GM21576 (cell line): ENCODE results near the gene CARD14.
"Not testable (repeated sequence)": the region's sequence is repeated elsewhere in the genome, so short reads cannot be mapped to it uniquely, and the experiment has no call there.

Source experiments
- ATAC-seq: cut with Tn5 transposase; IDR thresholded peaks from one replicate; pipeline ENCODE4 v1.9.1; 2021; ENCODE audit warnings: mild to moderate bottlenecking, moderate library complexity; ENCODE audit not compliant: unreplicated experiment

CARD14 gene

DNA sequence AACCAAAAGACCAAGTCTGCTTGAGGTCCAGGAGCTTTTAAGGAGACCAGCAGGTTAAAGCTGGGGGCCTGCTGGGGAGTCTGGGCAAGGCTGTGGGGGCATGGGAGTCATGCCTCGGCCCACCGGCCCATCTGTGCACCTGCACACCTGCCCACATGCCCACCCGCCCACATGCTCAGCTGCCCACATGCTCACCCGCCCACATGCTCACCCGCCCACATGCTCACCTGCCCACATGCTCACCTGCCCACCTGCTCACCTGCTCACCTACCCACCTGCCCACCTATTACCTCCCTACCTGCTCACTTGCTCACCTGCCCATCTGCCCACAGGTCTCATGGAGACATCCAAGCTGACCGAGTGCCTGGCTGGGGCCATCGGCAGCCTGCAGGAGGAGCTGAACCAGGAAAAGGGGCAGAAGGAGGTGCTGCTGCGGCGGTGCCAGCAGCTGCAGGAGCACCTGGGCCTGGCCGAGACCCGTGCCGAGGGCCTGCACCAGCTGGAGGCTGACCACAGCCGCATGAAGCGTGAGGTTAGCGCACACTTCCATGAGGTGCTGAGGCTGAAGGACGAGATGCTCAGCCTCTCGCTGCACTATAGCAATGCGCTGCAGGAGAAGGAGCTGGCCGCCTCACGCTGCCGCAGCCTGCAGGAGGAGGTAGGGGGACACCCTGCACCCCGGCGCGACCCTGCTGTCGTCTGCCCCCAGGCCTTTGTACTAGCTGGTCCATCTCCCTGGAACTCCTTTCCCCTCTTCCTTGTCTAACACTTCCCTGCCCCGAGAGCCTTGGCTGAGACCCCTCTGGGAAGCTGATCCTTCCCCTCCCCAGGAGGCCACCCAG, 14.0 kb downstream of the CARD14 start:
- ATAC-seq, result no peak

DNA sequence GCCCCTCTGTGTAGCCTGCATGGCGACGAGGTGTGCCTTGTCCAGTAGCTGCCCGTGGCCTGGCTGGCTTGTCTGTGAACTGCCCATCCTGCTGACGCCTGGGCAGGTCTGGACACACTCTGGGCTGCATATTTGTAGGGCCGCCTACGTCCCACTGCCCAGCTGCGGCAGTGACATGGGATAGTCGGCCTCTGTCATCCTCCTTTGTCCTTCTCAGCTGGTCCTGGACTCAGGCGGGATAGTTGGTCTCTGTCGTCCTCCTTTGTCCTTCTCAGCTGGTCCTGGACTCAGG, 14.5 kb downstream of the CARD14 start:
- ATAC-seq, result no peak

DNA sequence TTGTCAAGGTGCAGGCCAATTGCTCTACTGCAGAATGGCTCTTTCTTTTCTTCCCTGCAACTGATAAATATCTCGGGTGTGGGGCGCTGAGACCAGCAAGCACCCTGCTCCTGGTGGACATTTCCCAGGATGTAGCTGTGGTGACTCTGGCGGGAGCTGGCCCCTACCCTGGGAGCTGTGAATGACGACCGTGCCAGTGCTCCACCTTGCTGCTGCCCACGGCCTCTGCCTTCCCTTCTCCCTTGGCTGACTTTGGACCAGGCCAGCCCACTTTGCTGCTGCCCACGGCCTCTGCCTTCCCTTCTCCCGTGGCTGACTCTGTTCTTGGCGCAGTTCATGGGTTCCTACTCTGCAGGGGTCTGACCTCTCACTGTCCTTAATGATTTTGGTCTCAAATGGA, 16.1 kb downstream of the CARD14 start:
- no peak for ATAC-seq

DNA sequence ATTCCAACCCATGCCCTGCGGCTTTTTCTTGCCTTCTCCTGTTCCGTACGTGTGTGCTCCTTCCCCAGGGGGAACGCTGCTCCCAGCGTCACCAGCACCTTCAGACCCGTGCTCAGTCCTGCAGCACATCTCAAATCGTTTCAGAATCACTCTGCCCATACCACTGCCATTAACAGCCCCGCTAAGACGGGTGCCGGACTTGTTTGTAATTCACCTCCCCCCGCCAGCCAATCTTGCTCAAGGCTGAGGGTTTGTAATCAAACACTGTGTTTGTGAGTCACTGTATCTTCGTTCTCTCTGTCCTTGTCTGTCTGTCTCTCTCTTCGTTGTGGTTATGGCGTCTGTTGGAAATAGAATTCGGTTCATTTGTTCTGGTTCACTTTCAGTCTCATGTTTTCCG, 17.3 kb downstream of the CARD14 start:
- no peak for ATAC-seq

DNA sequence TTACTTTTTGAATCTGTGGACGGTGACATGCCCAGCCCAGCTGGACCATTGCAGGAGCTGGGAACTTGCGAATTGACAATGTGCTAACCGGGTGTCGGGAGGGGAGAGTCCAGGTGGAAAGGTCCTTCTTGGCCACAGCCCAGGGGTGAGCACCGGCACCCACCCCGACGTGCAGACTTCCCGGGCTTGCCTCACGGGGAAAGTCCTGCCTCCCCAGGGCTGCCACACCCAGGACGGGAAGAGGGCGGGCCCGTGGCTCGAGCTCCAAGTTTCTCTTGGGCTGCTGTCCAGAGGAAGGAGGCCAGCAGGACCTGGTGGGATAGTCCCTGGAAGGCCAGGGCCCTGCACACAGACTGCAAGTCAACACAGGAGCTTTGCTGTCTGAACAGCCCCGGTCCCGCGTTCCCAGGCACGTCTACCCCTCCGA, 17.7 kb downstream of the CARD14 start:
- ATAC-seq, result no peak

DNA sequence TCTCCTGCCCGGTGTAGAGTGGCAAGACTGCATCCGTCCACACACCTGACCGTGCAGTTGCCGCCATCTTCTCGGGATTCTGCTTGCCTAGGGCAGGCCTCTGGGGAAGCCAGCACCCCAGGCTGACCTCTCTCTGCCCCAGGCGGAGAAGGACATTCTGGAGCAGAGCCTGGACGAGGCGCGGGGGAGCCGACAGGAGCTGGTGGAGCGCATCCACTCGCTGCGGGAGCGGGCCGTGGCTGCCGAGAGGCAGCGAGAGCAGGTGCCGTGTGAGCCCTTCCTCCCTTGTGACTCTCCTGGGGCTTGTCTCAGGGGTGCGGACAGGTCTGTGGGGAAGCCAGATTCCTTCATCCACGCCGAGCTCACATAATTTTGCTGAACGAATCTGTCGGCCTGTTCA, 19.8 kb downstream of the CARD14 start:
- ATAC-seq, result no peak

DNA sequence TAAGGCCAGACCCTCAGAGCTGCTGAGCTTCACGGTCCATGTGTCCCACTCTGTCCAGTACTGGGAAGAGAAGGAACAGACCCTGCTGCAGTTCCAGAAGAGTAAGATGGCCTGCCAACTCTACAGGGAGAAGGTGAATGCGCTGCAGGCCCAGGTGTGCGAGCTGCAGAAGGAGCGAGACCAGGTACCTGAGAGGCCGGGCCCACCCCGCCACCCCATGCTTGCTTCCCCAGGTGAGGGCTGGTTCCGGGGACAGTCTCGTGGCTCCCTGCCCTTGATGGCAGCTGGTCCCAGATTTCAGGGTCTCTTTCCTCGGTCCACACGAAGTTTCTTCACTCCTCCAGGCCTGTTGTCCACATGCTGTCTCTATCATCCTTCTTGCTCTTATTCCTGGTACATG, 20.9 kb downstream of the CARD14 start:
- no peak for ATAC-seq

DNA sequence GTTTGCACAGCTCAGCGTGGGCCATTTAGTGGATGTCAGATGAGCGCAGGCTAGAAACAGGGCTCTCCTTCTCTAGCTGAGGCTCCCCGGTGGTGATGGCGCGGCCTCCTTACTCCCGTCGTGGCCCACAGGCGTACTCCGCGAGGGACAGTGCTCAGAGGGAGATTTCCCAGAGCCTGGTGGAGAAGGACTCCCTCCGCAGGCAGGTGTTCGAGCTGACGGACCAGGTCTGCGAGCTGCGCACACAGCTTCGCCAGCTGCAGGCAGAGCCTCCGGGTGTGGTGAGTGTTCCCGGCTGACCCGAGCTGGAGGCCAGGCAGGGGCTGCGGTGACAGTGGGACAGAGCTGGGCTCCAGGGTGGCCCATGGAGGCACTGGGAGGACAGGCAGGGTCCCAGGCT, 21.4 kb downstream of the CARD14 start:
- ATAC-seq, result no peak

DNA sequence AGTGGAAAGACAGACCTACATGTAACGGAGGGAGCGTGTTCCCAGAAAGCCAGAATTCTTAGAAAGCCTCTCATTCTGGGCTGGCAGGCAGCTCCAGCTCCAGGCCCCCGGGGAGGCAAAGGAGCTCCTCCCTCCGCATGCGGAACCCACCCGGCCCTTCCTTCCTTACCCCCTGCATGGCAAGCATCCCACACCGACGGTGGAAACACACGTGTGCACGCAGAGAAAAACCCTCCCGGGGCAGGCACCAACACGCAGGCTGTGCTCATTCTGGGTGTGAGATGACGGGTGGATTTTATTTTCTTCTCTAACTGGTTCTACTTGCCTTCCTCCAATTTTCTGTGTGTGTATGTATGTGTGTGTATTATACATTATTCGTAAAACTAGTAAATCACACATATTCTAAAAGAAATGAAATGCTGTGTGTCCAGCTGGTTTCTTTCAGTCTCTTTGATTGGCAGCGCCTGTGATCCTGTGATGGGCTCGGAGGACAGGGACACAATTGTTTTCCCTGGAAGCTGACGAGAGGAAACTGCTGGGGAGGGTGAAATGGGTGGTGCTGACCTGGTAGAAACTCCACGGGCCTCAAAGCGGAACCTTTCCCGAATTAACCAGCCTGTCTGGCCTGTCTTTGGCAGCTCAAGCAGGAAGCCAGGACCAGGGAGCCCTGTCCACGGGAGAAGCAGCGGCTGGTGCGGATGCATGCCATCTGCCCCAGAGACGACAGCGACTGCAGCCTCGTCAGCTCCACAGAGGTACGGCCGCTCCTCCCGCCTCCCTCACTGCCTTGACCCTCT, 22.2 kb downstream of the CARD14 start:
- no peak for ATAC-seq

DNA sequence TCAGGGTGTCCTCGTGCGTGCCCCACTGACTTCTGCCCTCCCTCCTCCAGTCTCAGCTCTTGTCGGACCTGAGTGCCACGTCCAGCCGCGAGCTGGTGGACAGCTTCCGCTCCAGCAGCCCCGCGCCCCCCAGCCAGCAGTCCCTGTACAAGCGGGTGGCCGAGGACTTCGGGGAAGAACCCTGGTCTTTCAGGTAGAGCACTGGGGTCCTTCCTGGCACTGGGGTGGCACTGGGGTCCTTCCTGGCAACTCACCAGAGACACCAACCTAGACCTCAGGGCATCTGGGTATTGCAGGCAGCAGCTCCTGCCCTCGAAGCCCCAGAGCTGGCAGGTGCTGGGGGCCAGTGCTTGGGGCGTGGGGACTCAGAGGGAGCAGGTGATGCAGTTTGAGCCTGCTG, 25.3 kb downstream of the CARD14 start:
- ATAC-seq, result no peak

DNA sequence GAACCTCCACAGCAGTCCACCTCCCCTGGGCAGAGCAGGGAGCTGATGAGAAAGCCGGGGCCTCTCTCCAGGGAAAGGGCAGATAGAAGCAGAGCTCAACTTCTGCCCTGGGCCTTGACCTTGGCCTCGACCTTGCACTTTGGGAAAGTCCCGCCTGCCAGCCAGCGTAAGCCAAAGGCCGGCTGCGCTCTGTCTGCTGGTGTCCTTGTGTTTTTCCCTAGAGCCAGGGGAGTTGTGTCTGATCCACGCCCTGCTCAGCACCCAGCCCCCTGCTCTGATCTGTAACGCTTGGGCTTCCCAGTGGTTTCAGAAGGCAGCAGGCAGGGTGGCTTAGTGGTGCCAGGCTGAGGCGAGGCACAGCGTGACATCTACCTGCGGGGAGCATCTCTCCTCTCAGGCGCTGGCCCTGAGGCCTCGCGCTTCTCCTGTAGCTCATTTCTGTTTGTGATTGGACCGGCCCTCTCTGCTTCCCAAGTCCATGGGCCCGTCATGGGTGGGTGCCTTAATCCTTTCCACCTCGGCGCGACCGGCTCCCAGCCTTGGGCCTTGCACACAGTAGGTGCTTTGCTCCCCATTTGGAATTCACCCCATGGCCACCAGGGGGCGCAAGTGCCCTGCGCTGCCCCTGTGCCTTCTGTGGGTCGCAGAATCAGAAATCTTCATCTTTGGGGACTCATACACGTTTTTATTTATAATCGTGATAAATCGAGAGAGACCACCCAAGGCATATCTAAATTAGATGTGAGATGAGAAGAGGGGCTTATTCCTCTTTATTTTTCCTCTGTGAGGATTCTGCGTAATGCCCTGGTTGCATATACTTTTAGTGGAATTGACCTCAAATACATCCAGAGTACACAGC, 26.1 kb downstream of the CARD14 start:
- no peak for ATAC-seq

DNA sequence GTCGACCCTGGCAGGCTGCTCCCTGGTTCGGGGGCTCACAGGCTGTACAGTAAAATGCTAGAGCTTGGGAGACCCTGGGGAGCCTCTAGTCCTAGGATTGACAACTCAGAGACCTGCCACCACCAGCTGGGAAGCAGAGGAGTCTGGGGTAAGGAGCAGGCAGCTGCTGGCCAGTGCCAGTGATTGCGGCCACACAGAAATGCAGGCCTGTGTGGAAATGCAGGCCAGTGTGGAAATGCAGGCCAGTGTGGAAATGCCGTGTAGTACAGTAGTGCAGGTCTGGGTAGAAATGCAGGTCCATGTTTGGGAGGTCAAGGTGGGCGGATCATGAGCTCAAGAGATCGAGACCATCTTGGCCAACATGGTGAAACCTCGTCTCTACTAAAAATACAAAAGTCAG, 26.8 kb downstream of the CARD14 start:
- ATAC-seq, result no peak

DNA sequence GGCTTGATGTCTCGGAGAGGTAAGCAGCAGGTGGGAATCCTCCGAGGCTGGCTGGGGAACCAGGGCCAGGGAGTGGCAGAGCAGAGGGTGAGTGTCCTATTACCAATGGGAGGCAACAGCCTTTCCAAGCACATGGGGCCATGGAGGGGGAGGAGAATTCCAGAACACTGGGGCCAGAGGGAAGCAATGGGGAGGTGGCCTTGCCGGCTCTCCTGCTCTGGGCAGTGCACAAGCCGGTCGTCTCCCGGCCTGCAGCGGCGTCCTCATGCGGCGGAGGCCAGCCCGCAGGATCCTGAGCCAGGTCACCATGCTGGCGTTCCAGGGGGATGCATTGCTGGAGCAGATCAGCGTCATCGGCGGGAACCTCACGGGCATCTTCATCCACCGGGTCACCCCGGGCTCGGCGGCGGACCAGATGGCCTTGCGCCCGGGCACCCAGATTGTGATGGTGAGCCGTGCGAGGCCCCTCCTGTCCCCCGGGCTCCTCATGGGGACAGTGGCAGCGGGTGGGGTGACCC, 28.4 kb downstream of the CARD14 start:
- no peak for ATAC-seq

DNA sequence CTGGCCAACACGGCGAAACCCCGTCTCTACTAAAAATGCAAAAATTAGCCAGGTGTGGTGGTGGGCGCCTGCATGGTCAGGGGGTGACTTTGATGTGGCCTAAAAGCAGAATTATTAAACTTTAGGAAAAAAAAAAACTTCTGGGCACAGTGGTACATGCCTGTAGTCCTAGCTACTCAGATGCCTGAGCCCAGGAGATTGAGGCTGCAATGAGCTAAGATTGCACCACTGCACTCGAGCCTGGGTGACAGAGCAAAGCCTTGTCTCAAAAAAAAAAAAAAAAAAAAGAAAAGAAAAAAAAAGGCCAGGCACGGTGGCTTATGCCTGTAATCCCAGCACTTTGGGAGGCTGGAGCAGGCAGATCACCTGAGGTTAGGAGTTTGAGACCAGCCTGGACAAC, 29.5 kb downstream of the CARD14 start:
- ATAC-seq, result not testable (repeated sequence)

DNA sequence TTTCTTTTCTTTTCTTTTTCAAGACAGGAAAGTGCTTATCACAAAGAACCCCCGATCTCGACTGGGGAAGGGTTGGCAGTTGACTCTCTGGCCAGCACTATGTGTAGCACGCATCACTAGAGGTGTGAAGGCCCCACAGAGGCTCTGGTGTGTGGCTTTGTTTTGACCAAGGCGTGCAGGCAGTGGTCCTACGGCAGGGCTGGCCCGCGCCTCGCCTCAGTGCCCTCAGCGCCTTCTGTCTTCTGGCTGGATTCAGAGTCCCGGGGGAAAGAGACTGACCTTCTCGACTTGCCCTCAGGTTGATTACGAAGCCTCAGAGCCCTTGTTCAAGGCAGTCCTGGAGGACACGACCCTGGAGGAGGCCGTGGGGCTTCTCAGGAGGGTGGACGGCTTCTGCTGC, 31.6 kb downstream of the CARD14 start:
- no peak for ATAC-seq

DNA sequence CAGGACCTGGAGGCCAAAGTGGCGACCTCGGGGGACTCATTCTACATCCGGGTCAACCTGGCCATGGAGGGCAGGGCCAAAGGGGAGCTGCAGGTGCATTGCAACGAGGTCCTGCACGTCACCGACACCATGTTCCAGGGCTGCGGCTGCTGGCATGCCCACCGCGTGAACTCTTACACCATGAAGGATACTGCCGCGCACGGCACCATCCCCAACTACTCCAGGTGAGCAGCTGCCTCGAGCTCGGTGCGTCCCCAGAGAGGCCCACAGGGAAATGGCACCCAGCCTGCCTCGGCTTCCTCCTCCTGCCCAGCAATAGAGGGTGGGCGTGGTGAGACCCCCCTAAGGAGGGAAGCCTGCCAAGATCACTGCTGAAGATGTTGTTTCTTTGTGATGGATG, 32.4 kb downstream of the CARD14 start:
- no peak for ATAC-seq

DNA sequence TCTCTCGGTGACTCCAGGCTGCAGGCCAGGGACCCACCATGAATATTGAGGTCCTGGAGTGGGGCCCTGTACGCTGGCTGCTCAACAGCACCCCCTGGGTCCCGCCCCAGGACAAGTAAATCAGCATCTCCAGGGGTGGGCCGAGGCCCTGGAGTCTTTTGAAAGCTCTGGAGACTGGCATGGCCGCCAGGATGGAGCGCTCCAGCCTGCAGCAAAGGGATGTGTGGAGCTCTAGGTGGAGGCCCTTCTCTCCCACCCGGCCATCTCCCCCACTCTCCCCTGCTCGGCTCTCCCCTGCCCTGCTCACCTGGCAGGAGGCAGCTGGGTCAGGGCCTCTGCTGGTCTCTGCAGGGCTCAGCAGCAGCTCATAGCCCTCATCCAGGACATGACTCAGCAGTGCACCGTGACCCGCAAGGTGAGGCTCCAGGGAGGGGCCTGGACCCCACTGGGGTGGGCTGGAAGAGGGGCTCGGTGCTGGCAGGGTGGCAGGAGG, 33.7 kb downstream of the CARD14 start:
- ATAC-seq, result no peak

DNA sequence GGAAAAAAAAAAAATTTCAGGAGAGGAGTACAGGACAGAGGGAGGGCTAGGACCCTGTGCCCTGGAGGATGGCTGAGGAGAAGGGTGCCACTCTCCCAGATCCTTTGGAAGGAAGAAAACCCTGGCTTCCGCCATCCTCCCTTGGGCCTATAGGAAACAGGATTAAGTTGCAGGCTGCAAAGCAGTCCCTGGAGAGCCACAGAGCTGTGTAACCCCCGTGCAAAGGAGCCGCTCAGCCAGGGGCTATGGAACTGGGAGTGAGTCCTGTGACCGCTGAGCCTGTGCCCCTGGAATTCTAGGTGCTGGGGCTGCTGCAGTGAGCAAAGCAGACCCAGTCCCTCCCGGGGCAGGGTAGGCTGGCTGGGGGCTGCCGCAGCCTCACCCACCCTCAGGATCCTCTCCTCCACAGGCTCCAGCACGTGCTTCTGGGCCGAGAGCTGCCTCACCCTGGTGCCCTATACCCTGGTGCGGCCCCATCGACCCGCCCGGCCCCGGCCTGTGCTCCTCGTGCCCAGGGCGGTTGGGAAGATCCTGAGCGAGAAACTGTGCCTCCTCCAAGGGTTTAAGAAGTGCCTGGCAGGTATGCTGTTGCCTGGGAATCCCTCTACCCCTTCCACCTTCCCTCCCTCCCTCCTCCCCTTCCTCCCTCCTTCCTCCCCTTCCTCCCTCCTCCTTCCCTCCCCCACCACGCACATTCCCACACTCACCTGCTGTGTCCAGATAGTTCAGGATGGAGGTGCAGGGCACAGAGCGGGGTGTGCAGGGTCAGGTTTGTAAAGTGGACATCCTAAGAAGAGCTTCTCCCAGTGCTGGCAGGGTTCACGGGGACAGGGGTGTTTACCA, 35.0 kb downstream of the CARD14 start:
- ATAC-seq, result no peak

DNA sequence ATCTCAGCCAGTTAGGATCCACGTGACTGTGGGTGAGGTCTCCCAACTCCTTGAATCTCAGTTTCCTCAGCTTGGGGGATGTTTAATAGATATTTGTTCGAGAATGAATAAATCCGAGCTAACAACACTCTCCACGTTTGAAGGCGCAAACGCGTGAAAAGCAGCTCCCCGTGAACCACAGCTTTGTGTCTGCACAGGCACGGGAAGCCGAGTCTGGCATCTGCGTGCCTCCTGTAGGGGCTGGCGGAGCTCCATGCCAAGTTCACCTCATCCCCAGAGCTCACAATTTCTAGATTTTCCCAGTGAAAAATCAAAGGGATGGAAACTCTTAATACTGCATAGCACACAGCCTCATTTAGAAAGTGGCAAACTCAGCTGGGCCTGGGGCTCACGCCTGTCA, 36.0 kb downstream of the CARD14 start:
- no peak for ATAC-seq

DNA sequence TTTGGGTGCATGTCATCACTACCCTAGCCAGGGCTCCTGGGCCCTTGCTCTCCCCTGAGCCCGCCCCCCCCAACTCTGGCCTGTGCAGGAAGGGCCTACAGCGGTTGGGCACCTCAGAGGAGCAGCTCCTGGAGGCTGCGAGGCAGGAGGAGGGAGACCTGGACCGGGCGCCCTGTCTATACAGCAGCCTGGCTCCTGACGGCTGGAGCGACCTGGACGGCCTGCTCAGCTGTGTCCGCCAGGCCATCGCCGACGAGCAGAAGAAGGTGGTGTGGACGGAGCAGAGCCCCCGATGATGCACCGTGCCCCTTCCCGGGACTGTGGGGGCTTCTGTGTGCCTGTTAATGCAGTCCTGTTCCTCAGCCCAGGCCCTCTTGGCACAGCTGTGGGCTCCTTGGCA, 38.2 kb downstream of the CARD14 start:
- no peak for ATAC-seq
